Fibroblast of lung (primary cell): ENCODE measurements around the gene TESK1.

Experiments used
- CTCF ChIP-seq, 2 donors: IDR thresholded peaks in 1 of 2; conservative IDR thresholded peaks in 1 of 2; 1 replicate in 1 of 2; 2 replicates in 1 of 2; pipeline ENCODE4 v1.5.1; 2011 to 2012; ENCODE audit warnings: low read length in 2 of 2, control low read depth in 1 of 2, inconsistent platforms in 1 of 2, low read depth in 1 of 2, mild to moderate bottlenecking in 1 of 2
- EZH2 ChIP-seq: IDR thresholded peaks from 2 replicates; pipeline ENCODE4 v1.5.1; 2012; ENCODE audit warnings: low read length, control low read depth, mild to moderate bottlenecking; ENCODE audit errors: missing control alignments

GRCh38 chr9:35599763-35600604 is 5.1 kb upstream of the TESK1 start:
- TF ChIP-seq CTCF (conservative IDR thresholded peaks at IDR 0.05 in 1 of 2, IDR thresholded peaks at IDR 0.05 in 1 of 2; ENCODE audit: low read depth in 1 of 2, low read length in 2 of 2) (no peak), EZH2 (no peak)
